ENCODE data around the gene POLR3K.

The POLR3K gene

GRCh38 chr16:88613-89012 lies 35.2 kb upstream of the POLR3K start:
- intact Hi-C loops (cut with DNase I; ENCODE audit: low total_unique reads), result no loop called here
- Histone ChIP-seq H3K4me3 (no peak overlapping the region), H3K9me3 (no peaks in the 10 kb centered on the region), H3K27ac (peak overlapping the region in 1 of 2 donors; percentile 77), H3K36me3 (peaks cover 46 to 86% (median 58%) of the 10 kb centered on the region in 3 donors), H3K4me1 (peaks cover 10 to 49% (median 37%) of the 10 kb centered on the region in 4 donors), H3K27me3 (no peaks in the 10 kb centered on the region)
- no peak for TF ChIP-seq CTCF (IDR thresholded peaks at IDR 0.05)
- no peak for DNase-seq

GRCh38 chr16:86483-86952 lies 33.1 kb upstream of the POLR3K start:
- no peak for DNase-seq
- peaks cover 10 to 56% (median 42%) of the 10 kb centered on the region in 4 donors for H3K4me1 ChIP-seq
- intact Hi-C loops (cut with DNase I; ENCODE audit: low total_unique reads), result no loop called here

GRCh38 chr16:85865-86264 lies 32.5 kb upstream of the POLR3K start:
- Histone ChIP-seq H3K9me3 (no peaks in the 10 kb centered on the region), H3K4me1 (peaks cover 10 to 51% (median 41%) of the 10 kb centered on the region in 4 donors), H3K36me3 (peaks cover 46 to 89% (median 64%) of the 10 kb centered on the region in 3 donors), H3K4me3 (no peak overlapping the region), H3K27ac (peak overlapping the region; percentile 70 to 100), H3K27me3 (no peaks in the 10 kb centered on the region)
- DNase-seq, result no peak
- intact Hi-C loops (cut with DNase I; ENCODE audit: low total_unique reads), result no loop called here
- no peak for TF ChIP-seq CTCF (IDR thresholded peaks at IDR 0.05)

More at GRCh38 chr16:86483-86952, 33.1 kb upstream of the POLR3K start:
- peaks cover 46 to 83% (median 64%) of the 10 kb centered on the region in 3 donors for H3K36me3 ChIP-seq
- H3K27ac ChIP-seq, result peak overlapping the region; percentile 70 to 100
- no peaks in the 10 kb centered on the region for H3K9me3 ChIP-seq
- no peak overlapping the region for H3K4me3 ChIP-seq
- no peak for TF ChIP-seq CTCF (IDR thresholded peaks at IDR 0.05)
- no peaks in the 10 kb centered on the region for H3K27me3 ChIP-seq

- intact Hi-C loops (cut with DNase I; ENCODE audit: low total_unique reads), result no loop called here
- Histone ChIP-seq H3K4me1 (peaks cover 10 to 54% (median 42%) of the 10 kb centered on the region in 4 donors), H3K27ac (peak overlapping the region; percentile 70 to 100), H3K4me3 (no peak overlapping the region), H3K9me3 (no peaks in the 10 kb centered on the region), H3K36me3 (peaks cover 46 to 89% (median 64%) of the 10 kb centered on the region in 3 donors), H3K27me3 (no peaks in the 10 kb centered on the region)
- no peak for DNase-seq
- TF ChIP-seq CTCF (IDR thresholded peaks at IDR 0.05), result no peak
Measured at GRCh38 chr16:85407-85782, 32.0 kb upstream of the POLR3K start.

- DNase-seq, result peak; percentile 86 to 96
- Histone ChIP-seq H3K27ac (peak overlapping the region; percentile 70 to 100), H3K9me3 (no peaks in the 10 kb centered on the region), H3K4me1 (peaks cover 10 to 59% (median 46%) of the 10 kb centered on the region in 4 donors), H3K36me3 (peaks cover 49 to 89% (median 64%) of the 10 kb centered on the region in 3 donors), H3K4me3 (no peak overlapping the region), H3K27me3 (no peaks in the 10 kb centered on the region)
- intact Hi-C loops (cut with DNase I; ENCODE audit: low total_unique reads), result no loop called here
- no peak for TF ChIP-seq CTCF (IDR thresholded peaks at IDR 0.05)
Measured at GRCh38 chr16:84718-85406, 31.5 kb upstream of the POLR3K start.

Data from tibial artery (tissue), 4 donors.